WTC11 (cell line): ENCODE data around the gene SRD5A1. TPM values are rescaled to one million over a fixed set of nuclear protein-coding genes. Genes with fewer than 3 reads are reported as not detected.

Experiments
- ATAC-seq: fragments of 200-7000 bp; cut with Tn5 transposase; 2 replicates; pipeline ENCODE4 v1.10.0; 2021; ENCODE audit warnings: mild to moderate bottlenecking, moderate library complexity
- CTCF ChIA-PET: fragments of 300-600 bp; sonication (Branson Sonifier 250); formaldehyde crosslinking; loops from one replicate; lab custom pipeline; 2021; ENCODE audit warnings: antibody characterized with exemption; lab: Charles Lee
- POLR2A ChIA-PET: fragments of 350-600 bp; sonication (Branson Sonifier 250); formaldehyde crosslinking; loops from one replicate; lab custom pipeline; 2021; ENCODE audit warnings: antibody characterized with exemption; lab: Charles Lee
- DNase-seq: peaks from one replicate; pipeline ENCODE4 v3.0.0; 2021; ENCODE audit warnings: low spot score
- H3K27ac Mint-ChIP-seq: 2 replicates; pipeline ENCODE4 v1.8.0; 2021; ENCODE audit warnings: mixed read lengths
- H3K27me3 Mint-ChIP-seq: 2 replicates; pipeline ENCODE4 v1.8.0; 2021; ENCODE audit warnings: low read depth, mild to moderate bottlenecking, moderate library complexity, mixed read lengths
- H3K36me3 Mint-ChIP-seq: 2 replicates; pipeline ENCODE4 v1.8.0; 2021; ENCODE audit warnings: mixed read lengths
- H3K4me1 Mint-ChIP-seq: 2 replicates; pipeline ENCODE4 v1.8.0; 2022; ENCODE audit warnings: mixed read lengths
- H3K4me3 Mint-ChIP-seq: 2 replicates; pipeline ENCODE4 v1.8.0; 2021; ENCODE audit warnings: mild to moderate bottlenecking, moderate library complexity, mixed read lengths
- H3K9me3 Mint-ChIP-seq: 2 replicates; pipeline ENCODE4 v1.8.0; 2021; ENCODE audit warnings: mixed read lengths
- ATF1 ChIP-seq: sonication (generic); formaldehyde crosslinking; IDR thresholded peaks from 2 replicates; pipeline ENCODE4 v1.8.1; 2023; ENCODE audit warnings: mild to moderate bottlenecking, moderate library complexity, missing genetic modification reagents
- CBFB ChIP-seq: sonication (generic); formaldehyde crosslinking; IDR thresholded peaks from 2 replicates; pipeline ENCODE4 v1.8.1; 2022; ENCODE audit warnings: mild to moderate bottlenecking, low read depth, missing genetic modification reagents
- ETV6 ChIP-seq: sonication (generic); formaldehyde crosslinking; IDR thresholded peaks from 2 replicates; pipeline ENCODE4 v1.8.1; 2022; ENCODE audit warnings: mild to moderate bottlenecking, missing genetic modification reagents
- FOXJ3 ChIP-seq: sonication (generic); formaldehyde crosslinking; IDR thresholded peaks from 2 replicates; pipeline ENCODE4 v1.9.0; 2021; ENCODE audit warnings: missing genetic modification reagents, mild to moderate bottlenecking, borderline replicate concordance
- GRHL2 ChIP-seq: fragments of 250-450 bp; sonication (Bioruptor Pico); IDR thresholded peaks from 2 replicates; pipeline ENCODE4 v1.8.0; 2022; ENCODE audit warnings: mild to moderate bottlenecking, moderate library complexity; ENCODE audit not compliant: insufficient replicate concordance, severe bottlenecking
- GTF2I ChIP-seq: fragments of 250-450 bp; sonication (Bioruptor Pico); conservative IDR thresholded peaks from 2 replicates; pipeline ENCODE4 v1.4.0; 2021; ENCODE audit warnings: mild to moderate bottlenecking
- KAT7 ChIP-seq: sonication (generic); formaldehyde crosslinking; IDR thresholded peaks from 2 replicates; pipeline ENCODE4 v1.8.1; 2023; ENCODE audit warnings: missing genetic modification reagents, mild to moderate bottlenecking, borderline replicate concordance
- NFE2L1 ChIP-seq: sonication (generic); formaldehyde crosslinking; IDR thresholded peaks from 2 replicates; pipeline ENCODE4 v1.8.1; 2023; ENCODE audit warnings: missing genetic modification reagents
- NFYB ChIP-seq: sonication (generic); formaldehyde crosslinking; conservative IDR thresholded peaks from 2 replicates; pipeline ENCODE4 v1.8.0; 2022; ENCODE audit warnings: low read depth, missing genetic modification reagents
- NR3C1 ChIP-seq: sonication (generic); formaldehyde crosslinking; conservative IDR thresholded peaks from 2 replicates; pipeline ENCODE4 v1.8.1; 2023; ENCODE audit warnings: low read depth, mild to moderate bottlenecking, missing genetic modification reagents
- PRRX2 ChIP-seq: fragments of 250-450 bp; sonication (Bioruptor Pico); IDR thresholded peaks from 2 replicates; pipeline ENCODE4 v1.8.0; 2021; ENCODE audit warnings: mild to moderate bottlenecking
- SOX15 ChIP-seq: fragments of 250-450 bp; sonication (Bioruptor Pico); IDR thresholded peaks from 2 replicates; pipeline ENCODE4 v1.9.0; 2021; ENCODE audit warnings: mild to moderate bottlenecking
- SP1 ChIP-seq: sonication (generic); formaldehyde crosslinking; conservative IDR thresholded peaks from 2 replicates; pipeline ENCODE4 v1.8.1; 2022; ENCODE audit warnings: missing genetic modification reagents
- TP53 ChIP-seq: sonication (generic); formaldehyde crosslinking; IDR thresholded peaks from 2 replicates; pipeline ENCODE4 v1.8.1; 2023; ENCODE audit warnings: mild to moderate bottlenecking, missing genetic modification reagents
- ZNF138 ChIP-seq: sonication (generic); formaldehyde crosslinking; conservative IDR thresholded peaks from 2 replicates; pipeline ENCODE4 v1.8.1; 2022; ENCODE audit warnings: mild to moderate bottlenecking, moderate library complexity, missing genetic modification reagents
- ZNF317 ChIP-seq: sonication (generic); formaldehyde crosslinking; IDR thresholded peaks from 2 replicates; pipeline ENCODE4 v1.8.1; 2023; ENCODE audit warnings: low read depth, mild to moderate bottlenecking, moderate library complexity, missing genetic modification reagents, borderline replicate concordance
- ZNF671 ChIP-seq: fragments of 250-450 bp; sonication (Bioruptor Pico); IDR thresholded peaks from 2 replicates; pipeline ENCODE4 v1.8.0; 2021; ENCODE audit warnings: mild to moderate bottlenecking
- total RNA-seq: library from RNA; stranded (reverse); gene quantifications from 3 replicates; pipeline ENCODE4 v1.2.3, GENCODE V29; 2021
- TF ChIP-seq, protein P1 (sequence below): sonication (generic); formaldehyde crosslinking; IDR thresholded peaks from 2 replicates; pipeline ENCODE4 v1.8.0; 2022; ENCODE audit warnings: mild to moderate bottlenecking, missing genetic modification reagents
- TF ChIP-seq, protein P2 (sequence below): sonication (generic); formaldehyde crosslinking; IDR thresholded peaks from 2 replicates; pipeline ENCODE4 v1.8.0; 2023; ENCODE audit warnings: missing genetic modification reagents, mild to moderate bottlenecking, borderline replicate concordance
- TF ChIP-seq, protein P3 (sequence below): sonication (generic); formaldehyde crosslinking; IDR thresholded peaks from 2 replicates; pipeline ENCODE4 v1.8.0; 2022; ENCODE audit warnings: mild to moderate bottlenecking, missing genetic modification reagents
- TF ChIP-seq, protein P4 (sequence below): sonication (generic); formaldehyde crosslinking; IDR thresholded peaks from 2 replicates; pipeline ENCODE4 v1.8.1; 2023; ENCODE audit warnings: mild to moderate bottlenecking, missing genetic modification reagents, moderate library complexity
- TF ChIP-seq, protein P5 (sequence below): sonication (generic); formaldehyde crosslinking; IDR thresholded peaks from 2 replicates; pipeline ENCODE4 v1.8.1; 2022; ENCODE audit warnings: mild to moderate bottlenecking, missing genetic modification reagents, moderate library complexity, borderline replicate concordance
- TF ChIP-seq, protein P6 (sequence below): fragments of 250-450 bp; sonication (Bioruptor Pico); IDR thresholded peaks from 2 replicates; pipeline ENCODE4 v1.9.0; 2021; ENCODE audit warnings: moderate library complexity, mild to moderate bottlenecking, inconsistent platforms, borderline replicate concordance

SRD5A1 gene
- total RNA-seq, 1 experiment from 2014 or later = 36.9 TPM

DNA sequence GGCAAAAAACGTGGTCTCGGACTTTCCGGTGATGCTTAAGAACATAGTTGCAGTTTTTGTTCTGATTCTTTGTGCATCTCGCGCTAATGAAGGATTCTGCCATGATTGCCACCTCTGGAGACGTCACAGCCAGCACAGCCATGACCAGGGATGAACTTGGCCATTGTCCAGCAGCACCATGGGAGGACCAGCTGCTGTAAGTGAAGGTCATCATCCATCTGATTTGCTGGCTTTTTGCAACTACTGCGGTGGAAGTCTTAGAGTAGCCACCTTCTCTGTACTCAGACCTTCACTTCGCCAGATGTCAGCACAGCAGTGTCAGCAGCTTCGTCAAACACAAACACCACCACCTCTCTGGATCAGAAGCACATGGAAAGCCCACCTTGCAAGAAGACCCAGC is 46.1 kb upstream of the SRD5A1 start (continued):
- TF ChIP-seq, protein P1, sequence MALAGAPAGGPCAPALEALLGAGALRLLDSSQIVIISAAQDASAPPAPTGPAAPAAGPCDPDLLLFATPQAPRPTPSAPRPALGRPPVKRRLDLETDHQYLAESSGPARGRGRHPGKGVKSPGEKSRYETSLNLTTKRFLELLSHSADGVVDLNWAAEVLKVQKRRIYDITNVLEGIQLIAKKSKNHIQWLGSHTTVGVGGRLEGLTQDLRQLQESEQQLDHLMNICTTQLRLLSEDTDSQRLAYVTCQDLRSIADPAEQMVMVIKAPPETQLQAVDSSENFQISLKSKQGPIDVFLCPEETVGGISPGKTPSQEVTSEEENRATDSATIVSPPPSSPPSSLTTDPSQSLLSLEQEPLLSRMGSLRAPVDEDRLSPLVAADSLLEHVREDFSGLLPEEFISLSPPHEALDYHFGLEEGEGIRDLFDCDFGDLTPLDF (CRISPR knock-in tag) = no peak
- TF ChIP-seq CBFB (CRISPR knock-in tag) (no peak), KAT7 (CRISPR knock-in tag) (no peak), ZNF138 (no peak), ZNF671 (CRISPR knock-in tag) (no peak), SOX15 (CRISPR knock-in tag) (no peak)
- TF ChIP-seq, protein P2, sequence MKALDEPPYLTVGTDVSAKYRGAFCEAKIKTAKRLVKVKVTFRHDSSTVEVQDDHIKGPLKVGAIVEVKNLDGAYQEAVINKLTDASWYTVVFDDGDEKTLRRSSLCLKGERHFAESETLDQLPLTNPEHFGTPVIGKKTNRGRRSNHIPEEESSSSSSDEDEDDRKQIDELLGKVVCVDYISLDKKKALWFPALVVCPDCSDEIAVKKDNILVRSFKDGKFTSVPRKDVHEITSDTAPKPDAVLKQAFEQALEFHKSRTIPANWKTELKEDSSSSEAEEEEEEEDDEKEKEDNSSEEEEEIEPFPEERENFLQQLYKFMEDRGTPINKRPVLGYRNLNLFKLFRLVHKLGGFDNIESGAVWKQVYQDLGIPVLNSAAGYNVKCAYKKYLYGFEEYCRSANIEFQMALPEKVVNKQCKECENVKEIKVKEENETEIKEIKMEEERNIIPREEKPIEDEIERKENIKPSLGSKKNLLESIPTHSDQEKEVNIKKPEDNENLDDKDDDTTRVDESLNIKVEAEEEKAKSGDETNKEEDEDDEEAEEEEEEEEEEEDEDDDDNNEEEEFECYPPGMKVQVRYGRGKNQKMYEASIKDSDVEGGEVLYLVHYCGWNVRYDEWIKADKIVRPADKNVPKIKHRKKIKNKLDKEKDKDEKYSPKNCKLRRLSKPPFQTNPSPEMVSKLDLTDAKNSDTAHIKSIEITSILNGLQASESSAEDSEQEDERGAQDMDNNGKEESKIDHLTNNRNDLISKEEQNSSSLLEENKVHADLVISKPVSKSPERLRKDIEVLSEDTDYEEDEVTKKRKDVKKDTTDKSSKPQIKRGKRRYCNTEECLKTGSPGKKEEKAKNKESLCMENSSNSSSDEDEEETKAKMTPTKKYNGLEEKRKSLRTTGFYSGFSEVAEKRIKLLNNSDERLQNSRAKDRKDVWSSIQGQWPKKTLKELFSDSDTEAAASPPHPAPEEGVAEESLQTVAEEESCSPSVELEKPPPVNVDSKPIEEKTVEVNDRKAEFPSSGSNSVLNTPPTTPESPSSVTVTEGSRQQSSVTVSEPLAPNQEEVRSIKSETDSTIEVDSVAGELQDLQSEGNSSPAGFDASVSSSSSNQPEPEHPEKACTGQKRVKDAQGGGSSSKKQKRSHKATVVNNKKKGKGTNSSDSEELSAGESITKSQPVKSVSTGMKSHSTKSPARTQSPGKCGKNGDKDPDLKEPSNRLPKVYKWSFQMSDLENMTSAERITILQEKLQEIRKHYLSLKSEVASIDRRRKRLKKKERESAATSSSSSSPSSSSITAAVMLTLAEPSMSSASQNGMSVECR (CRISPR knock-in tag) = no peak

DNA sequence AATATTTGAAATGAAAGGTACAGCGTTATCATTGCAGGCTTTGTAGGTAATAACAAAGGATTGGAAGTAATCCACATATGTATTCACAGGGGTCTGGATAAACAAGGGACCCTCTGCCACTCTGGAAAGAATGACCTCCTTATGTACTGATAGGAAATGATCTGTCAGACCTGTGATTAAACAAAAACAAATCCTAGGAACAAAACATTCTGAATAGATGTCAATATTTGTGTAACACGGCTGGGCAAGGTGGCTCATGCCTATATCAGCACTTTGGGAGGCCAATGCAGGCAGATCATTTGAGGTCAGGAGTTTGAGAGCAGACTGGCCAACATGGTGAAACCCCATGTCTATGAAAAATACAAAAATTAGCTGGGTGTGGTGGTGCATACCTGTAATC is 42.7 kb upstream of the SRD5A1 start:
- H3K27ac Mint-ChIP-seq = no peak overlapping the region
- POLR2A ChIA-PET = no interaction called here
- H3K4me3 Mint-ChIP-seq = no peak overlapping the region
- CTCF ChIA-PET = no interaction called here
- no peaks in the 10 kb centered on the region for H3K36me3 Mint-ChIP-seq
- no peak for DNase-seq
- H3K27me3 Mint-ChIP-seq = peaks cover 16% of the 10 kb centered on the region; the same call in 1 of the 2 replicates
- ATAC-seq = no peak
- H3K4me1 Mint-ChIP-seq = no peaks in the 10 kb centered on the region; the same call in 1 of the 2 replicates
- H3K9me3 Mint-ChIP-seq = peaks cover 5% of the 10 kb centered on the region
- TF ChIP-seq TP53 (CRISPR knock-in tag) (no peak), ETV6 (CRISPR knock-in tag) (no peak), NFE2L1 (CRISPR knock-in tag) (no peak), ZNF138 (no peak), FOXJ3 (CRISPR knock-in tag) (no peak), NFYB (CRISPR knock-in tag) (no peak), NR3C1 (no peak), ZNF317 (CRISPR knock-in tag) (no peak), SOX15 (CRISPR knock-in tag) (no peak), PRRX2 (no peak), ATF1 (CRISPR knock-in tag) (no peak), GRHL2 (no peak), GTF2I (CRISPR knock-in tag) (no peak), SP1 (no peak)
- TF ChIP-seq, protein P3, sequence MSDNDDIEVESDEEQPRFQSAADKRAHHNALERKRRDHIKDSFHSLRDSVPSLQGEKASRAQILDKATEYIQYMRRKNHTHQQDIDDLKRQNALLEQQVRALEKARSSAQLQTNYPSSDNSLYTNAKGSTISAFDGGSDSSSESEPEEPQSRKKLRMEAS (CRISPR knock-in tag) = no peak
- TF ChIP-seq, protein P1 (CRISPR knock-in tag) = no peak
- TF ChIP-seq, protein P4, sequence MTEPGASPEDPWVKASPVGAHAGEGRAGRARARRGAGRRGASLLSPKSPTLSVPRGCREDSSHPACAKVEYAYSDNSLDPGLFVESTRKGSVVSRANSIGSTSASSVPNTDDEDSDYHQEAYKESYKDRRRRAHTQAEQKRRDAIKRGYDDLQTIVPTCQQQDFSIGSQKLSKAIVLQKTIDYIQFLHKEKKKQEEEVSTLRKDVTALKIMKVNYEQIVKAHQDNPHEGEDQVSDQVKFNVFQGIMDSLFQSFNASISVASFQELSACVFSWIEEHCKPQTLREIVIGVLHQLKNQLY = no peak
- TF ChIP-seq, protein P2 (CRISPR knock-in tag) = no peak
- TF ChIP-seq, protein P5, sequence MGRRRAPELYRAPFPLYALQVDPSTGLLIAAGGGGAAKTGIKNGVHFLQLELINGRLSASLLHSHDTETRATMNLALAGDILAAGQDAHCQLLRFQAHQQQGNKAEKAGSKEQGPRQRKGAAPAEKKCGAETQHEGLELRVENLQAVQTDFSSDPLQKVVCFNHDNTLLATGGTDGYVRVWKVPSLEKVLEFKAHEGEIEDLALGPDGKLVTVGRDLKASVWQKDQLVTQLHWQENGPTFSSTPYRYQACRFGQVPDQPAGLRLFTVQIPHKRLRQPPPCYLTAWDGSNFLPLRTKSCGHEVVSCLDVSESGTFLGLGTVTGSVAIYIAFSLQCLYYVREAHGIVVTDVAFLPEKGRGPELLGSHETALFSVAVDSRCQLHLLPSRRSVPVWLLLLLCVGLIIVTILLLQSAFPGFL (CRISPR knock-in tag) = no peak
- TF ChIP-seq, protein P6, sequence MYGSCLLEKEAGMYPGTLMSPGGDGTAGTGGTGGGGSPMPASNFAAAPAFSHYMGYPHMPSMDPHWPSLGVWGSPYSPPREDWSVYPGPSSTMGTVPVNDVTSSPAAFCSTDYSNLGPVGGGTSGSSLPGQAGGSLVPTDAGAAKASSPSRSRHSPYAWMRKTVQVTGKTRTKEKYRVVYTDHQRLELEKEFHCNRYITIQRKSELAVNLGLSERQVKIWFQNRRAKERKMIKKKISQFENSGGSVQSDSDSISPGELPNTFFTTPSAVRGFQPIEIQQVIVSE (CRISPR knock-in tag) = no peak
